OCI-LY7 (cell line): ENCODE measurements around the gene FASTKD2.

ENCODE experiments used
- CTCF ChIP-seq: fragments of 200-600 bp; sonication (generic); conservative IDR thresholded peaks from 2 replicates; pipeline ENCODE4 v1.5.1; 2014; ENCODE audit warnings: mild to moderate bottlenecking, antibody characterized with exemption, low read length, moderate library complexity, mixed read lengths
- EZH2phosphoT487 ChIP-seq: fragments of 200-600 bp; sonication (generic); IDR thresholded peaks from 2 replicates; pipeline ENCODE4 v1.6.1; 2018; ENCODE audit warnings: low read depth, borderline replicate concordance, mild to moderate bottlenecking, mixed run types, antibody characterized with exemption, low read length, moderate library complexity, mixed read lengths

DNA sequence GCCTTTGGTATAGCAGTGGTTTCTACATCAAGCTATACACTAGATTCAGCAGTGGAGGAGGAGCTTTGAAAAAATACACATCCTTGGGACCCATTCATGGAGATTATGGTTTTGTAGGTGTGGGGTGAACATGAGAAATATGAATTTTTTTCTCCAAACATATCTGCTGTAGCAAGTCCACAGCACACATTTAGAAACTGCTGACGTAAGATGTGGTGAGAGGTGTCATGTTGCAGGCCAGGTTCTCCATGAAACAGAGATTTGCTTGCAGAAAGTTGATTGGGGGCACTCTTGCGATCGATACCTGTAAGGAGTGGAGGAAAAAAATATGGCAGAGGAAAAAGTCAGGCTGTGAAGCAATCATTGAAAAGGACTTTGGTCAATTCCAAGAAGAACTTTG, 67.9 kb downstream of the FASTKD2 start:
- TF ChIP-seq CTCF: no peak
- no peak for TF ChIP-seq EZH2phosphoT487
